ENCODE measurements around the gene ETS1. TPM values are rescaled to one million over a fixed set of nuclear protein-coding genes. Genes with fewer than 3 reads are reported as not detected.

The ETS1 gene
- total RNA-seq, 1 donor from 2014 or later, result 39.4 TPM

DNA sequence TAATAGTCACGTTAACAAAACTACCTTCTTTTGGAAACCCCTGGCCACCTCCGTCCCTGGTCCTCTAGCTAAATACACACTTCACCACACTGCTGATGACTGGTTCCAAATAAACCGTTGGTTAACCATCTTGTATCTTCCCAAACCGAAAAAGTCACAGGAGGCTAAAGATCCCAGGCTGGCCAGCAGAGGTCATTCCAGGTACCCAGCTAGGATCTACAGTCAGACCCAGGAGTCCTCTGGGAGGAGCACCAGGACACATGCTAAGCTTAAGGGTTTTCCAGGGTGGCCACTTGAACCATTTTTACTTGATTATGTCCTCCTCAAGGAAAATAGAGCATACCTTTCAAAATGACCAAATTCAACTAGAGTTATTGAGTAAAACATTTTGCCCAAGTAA is 103.2 kb downstream of the ETS1 start:
- DNase-seq (ENCODE audit: low spot score), result no peak

DNA sequence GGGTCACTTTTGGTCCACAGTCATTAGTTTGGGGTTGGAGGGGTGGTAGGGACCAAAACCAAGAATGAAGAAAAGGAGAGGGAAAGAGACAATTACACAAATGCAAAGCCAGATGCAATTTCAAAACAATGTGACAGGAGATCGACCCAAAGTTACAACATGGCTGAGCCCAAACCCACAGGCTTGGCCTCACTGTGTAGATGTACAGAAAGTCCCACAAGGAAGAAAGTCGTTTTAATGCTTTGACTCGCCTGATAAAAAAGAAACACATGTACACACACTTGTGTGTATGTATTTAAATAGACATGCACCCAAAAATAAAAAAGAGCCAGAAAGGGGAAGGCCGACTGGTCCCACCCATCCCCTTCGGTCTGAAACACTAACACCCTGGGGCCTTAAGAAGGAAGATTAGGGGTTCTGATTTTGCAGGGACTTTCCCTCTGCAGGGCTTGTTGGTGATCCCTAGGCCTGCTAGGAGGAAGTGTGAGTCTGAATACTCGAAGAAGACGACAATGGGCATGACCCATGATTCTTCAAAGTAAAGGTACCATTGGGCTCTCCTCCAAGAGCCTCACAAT is 104.1 kb downstream of the ETS1 start:
- no peak for DNase-seq (ENCODE audit: low spot score)

DNA sequence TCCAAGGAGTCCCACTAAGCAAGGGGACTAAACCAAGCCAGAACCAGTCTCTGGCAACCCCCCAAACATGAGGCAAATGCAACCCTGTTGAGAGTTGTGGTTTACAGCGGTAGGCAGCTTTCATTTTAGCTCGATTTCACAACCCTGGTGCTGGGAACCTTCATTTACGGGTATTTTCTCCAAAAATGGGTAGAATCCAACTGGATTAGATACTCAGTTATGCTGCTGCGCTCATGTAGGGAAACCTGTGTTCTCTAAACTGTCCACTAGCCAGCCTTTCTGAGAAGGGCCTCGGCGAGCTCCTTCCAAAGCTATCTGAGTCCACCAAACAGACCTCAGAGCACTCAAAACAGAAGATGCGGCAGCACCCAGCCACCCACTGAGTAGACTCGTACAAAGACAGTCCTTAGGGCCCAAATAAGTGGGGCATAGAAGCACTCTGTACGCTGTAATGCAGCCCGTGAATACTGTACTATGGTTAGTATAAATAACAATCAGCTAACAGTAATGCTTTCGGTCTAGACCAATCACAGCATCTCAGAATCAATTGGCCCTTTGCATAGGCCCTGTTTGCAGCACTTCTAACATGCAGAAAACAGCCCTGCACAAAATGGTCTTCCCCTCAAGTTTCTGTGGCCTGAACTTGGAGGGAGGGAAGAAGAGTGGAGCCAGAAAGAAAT is 104.7 kb downstream of the ETS1 start:
- DNase-seq (ENCODE audit: low spot score), result no peak

DNA sequence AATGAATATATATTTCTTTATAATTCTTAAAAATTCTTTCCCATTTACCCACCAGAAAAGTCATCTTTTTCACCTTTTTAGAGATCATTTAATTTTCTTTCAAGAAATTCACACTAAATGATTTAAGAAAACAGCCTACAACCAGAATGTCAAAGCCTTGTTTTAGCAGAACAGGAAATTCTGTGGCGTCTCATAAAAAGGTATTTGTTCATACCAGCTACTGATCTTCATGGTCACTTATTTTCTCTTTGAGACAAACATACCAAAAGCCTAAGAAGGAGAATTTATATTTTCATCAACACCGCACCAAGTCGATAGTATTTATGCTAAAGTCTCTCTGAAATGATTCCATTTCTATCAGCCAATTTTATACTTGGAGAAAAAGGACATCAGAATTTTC is 105.3 kb downstream of the ETS1 start:
- no peak for DNase-seq (ENCODE audit: low spot score)

DNA sequence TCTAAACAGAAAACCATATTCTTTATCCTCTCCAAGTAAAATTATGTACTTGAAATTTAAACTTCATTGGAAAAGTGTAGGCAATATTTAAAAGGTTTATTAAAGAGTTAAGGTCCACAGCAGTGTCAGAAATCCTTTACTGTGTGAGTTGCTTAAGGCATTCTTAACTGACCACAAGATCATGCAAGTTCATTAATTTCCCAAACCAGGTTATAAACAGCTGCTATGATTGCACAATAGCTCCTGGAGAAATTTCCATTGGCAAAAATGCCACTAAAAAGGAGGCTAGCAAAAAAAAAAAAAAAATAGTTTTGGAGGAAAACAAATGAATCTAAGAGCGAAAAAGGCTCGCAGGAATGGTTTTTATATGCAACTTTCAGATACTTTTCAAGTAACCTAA is 106.2 kb downstream of the ETS1 start:
- DNase-seq (ENCODE audit: low spot score), result no peak

DNA sequence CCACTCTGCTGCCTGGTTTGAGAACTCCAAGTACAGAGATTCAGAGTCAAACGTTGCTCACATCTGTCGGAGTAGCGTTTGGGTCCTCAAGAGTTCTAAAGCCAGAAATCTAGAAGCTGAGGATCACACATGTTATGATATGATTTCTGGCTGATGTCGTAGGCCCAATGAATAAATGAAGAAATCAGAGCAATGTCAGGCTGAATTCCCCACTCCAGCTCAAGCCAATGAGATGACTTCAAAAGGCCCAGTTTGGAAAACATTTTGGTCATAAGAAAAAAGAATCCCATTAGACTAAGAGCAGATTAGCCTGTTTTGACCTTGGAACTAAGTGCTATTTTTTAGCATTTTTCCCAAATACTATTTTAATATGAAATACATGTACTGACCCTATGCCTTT is 106.7 kb downstream of the ETS1 start:
- no peak for DNase-seq (ENCODE audit: low spot score)

DNA sequence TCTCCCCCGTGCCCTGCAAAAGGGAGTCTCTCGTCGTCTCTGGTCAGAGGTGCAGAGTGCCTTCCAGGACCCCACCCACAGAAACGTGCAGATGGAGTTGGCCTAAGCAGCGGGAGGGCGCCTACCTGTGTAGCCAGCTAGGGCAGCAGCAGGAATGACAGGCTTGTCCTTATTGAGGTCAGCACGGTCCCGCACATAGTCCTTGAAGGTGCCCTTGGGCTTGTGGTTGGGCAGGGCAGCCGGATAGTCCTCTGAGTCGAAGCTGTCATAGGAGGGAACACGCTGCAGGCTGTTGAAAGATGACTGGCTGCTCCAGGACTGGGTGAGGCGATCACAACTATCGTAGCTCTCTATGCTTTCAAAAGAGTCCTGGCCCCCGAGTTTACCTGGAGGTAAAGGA is 107.3 kb downstream of the ETS1 start:
- no peak for DNase-seq (ENCODE audit: low spot score)

DNA sequence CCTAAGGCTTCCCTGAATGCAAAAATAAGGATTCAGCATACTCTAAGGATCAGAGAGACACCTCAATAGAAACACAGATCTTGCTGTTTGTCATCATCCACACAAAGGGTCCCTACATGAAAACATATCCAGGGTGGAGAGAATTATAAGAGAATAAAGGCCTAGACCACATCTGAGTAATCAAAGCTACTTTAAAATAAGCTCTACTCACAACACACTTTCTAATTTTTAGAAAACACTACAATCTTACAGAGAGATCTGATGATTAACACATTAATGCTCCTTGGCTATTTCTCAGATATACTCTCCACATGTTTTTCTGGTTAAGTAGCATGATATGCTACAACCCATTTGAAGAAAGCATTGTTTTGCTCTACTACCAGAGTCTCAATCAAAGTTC is 108.2 kb downstream of the ETS1 start:
- DNase-seq (ENCODE audit: low spot score), result no peak

DNA sequence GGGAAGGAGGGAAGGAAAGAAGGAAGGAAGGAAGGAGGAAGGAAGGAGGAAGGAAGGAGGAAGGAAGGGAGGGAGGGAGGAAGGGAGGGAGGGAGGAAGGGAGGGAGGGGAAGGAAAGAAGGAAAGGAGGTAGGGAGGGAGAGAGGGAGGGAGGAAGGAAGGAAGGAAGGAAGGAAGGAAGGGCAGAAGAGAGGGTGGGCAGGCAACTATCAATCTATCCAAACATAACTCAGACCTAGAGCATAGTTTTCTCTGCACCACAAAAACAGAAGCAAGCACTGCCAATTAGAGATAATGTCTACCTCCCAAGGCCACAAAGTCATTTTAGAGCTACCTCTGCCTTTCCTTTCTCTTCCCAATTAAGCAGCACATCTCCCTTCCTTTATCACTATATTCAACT is 109.1 kb downstream of the ETS1 start:
- no peak for DNase-seq (ENCODE audit: low spot score)

DNA sequence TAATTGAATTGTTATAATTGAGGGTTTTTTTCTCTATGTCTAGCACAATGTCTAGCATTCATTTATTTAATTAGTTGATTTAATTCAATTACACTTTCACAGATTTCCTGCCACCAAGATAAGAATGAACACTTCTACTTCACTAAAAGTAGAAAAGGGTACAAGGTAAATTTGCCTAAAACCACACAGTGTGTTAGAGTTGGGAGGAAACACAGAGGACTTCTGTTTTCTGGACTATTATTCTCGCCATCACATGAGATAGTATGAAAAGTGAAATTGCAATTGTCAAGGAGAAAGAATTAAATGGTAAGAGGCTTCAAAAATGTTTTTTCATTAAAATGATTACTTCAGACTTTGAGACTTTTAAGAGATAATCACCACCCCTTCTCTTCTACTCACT is 109.5 kb downstream of the ETS1 start:
- DNase-seq (ENCODE audit: low spot score), result no peak

DNA sequence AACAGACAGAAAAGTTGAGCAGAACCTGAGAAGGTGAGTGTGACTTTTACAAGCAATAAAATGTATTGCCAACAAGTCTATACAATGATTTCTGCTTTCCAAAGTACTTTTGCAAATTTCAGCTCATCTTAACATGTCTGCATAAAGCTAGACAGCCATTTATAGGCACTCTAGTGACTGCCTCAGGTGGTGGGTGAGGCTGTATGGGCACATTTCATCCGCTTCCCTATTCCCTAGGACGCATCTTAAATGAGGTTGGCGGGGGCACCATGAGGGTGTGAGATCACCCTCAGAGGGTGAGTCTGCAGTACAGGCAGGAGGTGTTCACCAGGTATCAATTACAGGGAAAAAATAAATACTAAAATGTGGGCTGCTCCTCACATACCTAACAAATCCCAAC is 110.1 kb downstream of the ETS1 start:
- DNase-seq (ENCODE audit: low spot score), result no peak

DNA sequence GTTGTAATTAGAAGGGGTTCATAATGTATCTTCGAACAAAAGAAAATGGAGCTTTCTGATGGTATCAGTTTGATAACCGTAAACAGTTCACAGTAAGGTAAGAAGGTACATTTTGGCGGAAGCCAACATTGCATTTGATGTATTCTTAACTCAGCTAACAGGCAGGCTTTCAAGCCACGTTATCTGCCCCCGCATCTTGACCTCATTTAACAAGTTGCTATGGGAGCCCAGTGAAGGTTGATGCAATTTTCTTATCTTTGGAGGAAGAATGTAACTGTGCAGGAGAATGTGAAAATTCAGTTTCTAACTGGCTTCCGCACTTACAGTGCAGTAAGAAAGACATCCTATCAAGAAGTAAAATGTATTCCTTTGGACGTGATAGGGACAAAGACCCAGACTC is 110.6 kb downstream of the ETS1 start:
- peak; percentile 35 for DNase-seq (ENCODE audit: low spot score)

DNA sequence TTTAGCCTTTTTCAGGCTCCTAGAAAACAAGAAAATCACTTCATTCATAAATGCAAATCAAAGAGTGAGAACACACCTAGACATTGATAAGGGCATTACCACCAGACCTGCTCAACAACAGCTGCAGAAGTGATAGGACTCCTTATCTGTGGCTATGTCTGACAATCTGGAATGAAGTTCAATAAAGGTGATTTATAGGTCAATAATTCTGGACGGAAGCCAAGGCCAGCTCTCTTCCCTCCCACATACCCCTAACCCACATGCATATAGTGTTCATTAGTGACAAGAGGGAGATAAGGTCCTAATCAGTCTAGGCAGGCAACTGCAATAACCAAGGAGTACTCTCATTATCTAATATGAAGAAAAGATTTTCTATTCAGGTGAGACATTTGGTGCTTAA is 111.3 kb downstream of the ETS1 start:
- no peak for DNase-seq (ENCODE audit: low spot score)

DNA sequence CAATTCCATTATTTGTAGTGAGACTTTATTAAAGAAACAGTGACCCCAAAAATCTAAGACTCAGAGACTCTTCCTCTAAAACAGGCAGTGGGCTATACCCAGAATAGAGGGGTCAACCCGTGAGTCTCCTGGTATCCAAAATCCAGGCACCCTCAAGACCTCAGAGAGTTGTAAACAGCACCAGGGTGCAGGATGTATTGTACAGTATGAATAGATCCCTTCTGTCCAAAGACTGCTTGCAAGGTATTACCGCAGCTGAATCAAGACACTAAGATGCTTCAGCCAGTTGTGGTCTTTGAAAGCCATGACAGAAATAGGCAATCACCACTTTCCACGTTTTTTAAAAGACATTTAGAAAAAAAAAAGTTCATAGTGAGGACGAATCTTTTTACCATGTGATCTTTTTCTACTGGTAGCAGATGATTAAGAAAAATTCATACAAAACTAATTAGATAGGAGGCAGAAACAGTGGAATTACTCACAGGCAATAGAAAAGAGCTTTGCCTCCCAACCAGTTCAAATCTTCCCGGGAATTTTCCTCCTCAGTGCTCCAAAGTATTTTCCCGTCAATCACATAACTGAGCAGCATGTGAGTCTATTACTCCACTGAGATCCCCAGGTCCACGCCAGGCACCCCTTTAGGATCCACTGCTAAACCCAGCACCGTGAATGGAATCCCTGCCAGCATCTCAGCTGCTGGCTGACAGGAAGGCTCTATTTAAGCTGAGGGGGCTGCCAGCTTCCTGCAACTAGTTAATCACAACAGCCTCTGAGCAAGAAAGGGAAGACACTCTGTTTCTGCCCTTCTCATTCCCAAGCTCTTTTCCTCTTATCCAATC is 113.1 kb downstream of the ETS1 start:
- no peak for DNase-seq (ENCODE audit: low spot score)

DNA sequence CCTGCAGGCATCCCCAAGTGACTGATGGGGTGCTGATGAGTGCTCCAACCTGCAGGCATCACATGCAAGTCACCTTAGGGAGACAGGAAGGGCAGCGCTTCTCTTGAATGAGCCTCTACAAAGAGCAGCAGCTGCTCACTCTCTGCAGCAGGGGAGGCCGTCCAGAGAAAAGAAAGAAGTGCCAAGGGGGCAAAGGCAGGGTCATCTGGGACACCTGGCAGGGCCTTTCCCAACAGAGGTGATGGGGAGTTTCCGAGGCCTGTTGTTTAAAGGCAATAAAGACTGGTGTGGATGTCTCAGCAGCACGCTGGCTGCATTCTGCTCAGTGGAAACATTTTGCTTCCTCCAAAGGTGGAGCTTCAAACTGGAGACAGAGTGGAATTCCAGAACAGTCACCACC is 113.7 kb downstream of the ETS1 start:
- DNase-seq (ENCODE audit: low spot score), result no peak

DNA sequence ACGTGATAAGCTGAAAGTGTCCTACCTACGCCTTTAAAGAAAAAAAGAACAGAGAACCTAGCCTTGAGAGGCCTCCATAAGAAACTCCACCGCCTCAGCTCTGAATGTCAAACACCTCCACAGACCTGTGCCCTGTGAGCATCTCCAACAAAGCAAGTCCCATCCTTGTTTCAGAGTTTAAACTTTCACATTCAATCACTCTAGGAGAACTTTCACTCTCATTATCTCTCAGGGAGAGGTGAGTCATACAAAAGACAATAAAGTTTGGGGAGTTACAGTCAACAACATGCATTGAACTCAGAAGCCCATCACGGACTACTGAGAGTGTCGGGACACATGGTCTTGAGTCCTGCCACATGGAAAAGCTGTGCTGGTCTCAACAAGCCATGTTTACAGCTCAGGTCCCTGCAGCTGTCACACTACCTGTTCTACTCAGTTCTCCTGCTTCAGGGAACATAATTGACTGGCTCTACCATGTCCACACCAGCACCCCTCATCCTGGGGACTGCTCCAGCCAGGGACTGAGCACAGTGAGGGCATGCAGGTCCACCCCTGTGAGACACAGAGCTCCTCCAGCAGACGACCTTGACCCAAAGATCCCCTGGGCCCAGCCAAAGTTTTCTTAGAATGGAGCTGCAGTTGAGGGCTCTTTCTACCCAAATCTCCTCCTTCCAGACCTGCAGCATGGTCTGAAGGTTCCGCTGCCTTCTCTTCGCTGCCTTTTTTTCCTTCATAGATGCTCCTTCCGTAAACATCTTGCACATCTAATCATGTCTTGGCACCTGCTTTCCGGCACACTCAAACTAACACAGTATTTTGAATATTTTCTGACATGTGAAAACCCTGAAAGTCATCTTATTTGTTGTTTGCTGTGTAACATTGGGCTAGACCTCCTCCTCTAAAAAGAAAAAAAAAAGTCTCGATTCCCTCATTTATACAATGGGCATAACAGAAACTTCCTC is 114.9 kb downstream of the ETS1 start:
- no peak for DNase-seq (ENCODE audit: low spot score)

DNA sequence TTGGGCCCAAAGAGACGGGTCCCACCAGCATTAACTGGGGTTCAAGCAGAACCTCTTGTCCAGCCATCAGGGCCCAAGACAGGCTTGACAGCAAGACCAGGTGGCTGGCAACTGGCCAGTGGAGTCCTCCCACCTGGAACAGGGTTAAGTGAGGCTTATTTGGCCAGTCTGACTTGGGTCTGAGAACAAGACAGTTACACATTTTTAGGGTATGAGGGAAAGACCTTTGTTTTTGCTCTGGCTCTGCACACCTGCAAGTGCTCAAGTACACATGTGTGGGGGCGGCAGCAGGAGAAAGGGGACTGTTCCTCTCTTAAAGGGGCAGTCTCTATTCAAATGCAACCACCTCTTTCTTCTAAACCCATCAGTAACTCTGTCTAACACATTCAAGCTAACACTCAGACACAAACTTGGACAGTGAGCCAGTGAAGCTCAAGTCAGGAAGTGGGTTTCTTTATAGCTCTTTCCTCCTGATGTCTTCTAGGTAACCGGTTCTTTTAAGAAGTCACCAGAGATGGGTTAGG is 116.2 kb downstream of the ETS1 start:
- no peak for DNase-seq (ENCODE audit: low spot score)

DNA sequence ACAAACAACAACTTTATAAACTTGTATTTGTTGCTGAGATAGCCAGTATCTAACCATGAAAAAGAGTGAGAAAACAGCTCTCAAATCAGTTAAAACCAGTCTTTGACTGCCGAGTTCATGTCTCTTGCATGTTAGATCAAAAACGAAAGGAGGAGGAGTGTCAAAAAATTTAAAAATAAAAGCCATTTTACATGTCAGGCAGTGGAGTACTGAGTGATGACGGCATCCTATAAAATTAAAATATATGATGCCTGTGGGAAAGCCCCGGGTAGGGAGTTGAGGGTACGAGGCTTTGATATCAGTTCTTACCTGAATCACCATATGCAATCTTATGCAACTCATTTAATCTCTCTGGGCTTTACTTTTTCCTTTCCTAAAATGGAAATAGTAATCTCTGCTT is 117.3 kb downstream of the ETS1 start:
- DNase-seq (ENCODE audit: low spot score), result no peak

DNA sequence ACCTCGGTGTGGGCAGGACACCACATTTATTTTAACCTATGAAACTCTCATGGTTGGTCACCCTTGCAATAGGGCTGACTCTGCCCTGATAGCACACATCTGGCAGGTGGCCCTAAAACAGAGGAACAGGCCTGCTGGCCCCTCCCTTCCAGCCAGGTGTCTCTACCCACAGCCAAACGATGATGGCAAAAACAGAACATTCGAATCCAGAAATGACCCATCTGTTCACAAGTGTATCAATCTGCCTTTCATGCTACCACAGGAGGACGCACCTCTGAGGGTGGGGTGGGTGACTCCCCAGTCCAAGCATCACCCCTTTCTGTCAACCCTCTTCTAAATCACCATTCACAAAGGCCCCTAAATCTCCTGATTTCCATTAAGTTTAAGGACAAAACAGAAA is 118.1 kb downstream of the ETS1 start:
- no peak for DNase-seq (ENCODE audit: low spot score)

DNA sequence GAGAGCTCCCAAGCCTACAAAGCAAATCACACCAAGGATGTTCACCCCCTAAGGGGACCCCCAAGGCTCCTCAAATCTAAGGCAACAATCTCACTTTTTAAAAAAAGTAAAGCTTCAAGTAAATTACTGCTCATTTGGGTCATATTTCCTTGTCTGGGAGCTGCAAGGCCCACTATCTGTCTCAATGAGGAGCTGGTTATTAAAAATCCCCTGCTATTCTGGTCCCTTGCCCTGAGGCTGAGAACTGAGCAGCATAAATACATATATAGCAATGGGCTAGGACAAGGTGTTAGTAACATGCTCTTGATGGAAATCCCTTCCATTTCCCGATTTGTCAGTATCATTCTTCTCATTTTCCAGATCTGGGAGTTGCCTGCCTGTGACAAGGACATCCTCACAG is 119.2 kb downstream of the ETS1 start:
- no peak for DNase-seq (ENCODE audit: low spot score)

DNA sequence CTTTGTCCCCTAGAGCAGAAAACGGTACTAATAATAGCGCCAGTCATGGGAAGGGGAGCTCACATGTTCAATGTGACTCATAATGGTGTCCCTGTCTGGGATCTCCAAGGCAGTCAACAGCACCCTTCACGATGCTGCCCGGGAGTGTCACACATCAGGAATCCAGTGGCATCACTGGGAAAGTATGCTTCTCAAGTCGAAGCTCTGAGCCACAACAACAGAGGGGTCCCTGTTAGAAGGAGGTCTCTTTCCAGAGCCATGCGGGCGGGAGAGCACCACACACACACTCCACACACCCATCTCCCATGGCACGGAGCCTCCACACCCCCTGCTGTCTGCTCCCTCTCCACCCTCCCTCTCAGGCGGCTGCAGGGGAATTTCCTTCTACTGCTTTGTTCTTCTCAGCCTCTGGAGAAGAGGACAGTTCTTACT is 119.7 kb downstream of the ETS1 start:
- DNase-seq (ENCODE audit: low spot score), result peak; percentile 31

DNA sequence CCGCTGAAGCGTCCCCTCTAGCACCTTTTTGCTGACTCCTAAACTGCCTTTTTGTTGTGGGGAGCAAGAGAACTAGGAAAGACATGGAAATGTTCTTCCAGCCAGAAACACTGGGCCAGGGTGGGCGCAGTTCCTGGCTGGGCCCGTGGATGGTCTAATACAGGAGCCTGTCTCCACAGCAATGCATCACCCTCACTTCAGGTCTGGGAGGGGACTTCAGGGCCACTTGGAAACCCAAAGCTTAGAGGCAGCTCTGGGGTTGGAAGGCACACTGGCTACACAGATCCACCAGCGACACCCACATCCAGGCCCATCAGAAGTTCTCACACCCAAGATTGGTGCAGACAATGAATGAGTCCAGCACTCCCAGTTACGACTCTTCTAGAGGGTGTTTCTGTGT is 120.3 kb downstream of the ETS1 start:
- DNase-seq (ENCODE audit: low spot score), result no peak

All from mucosa of gallbladder (tissue), 1 donor.